ENCODE measurements around the gene IGFL1.

DNA sequence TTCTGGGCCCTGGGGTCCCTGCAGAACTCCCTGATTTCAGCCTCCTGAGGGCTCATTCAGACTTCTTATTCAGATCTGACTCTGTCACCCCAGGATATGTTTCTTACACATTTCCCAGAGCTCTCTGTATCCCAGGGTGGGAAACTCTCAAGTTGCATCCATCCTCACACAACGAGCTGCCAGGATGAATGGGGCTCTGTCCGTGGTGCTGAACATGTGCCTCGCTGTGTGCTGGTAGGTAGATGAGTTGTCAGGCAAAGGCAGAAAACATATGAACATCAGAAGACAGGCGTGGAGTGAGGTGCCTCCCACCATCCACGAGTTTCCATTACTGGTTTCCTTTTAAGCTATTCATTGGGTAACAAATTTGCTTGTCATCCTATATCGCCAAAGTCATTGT, 11.4 kb upstream of the IGFL1 start:
- TF ChIP-seq, protein P1, sequence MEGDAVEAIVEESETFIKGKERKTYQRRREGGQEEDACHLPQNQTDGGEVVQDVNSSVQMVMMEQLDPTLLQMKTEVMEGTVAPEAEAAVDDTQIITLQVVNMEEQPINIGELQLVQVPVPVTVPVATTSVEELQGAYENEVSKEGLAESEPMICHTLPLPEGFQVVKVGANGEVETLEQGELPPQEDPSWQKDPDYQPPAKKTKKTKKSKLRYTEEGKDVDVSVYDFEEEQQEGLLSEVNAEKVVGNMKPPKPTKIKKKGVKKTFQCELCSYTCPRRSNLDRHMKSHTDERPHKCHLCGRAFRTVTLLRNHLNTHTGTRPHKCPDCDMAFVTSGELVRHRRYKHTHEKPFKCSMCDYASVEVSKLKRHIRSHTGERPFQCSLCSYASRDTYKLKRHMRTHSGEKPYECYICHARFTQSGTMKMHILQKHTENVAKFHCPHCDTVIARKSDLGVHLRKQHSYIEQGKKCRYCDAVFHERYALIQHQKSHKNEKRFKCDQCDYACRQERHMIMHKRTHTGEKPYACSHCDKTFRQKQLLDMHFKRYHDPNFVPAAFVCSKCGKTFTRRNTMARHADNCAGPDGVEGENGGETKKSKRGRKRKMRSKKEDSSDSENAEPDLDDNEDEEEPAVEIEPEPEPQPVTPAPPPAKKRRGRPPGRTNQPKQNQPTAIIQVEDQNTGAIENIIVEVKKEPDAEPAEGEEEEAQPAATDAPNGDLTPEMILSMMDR (IDR thresholded peaks at IDR 0.05) = no peak
- TF ChIP-seq POLR2A (IDR thresholded peaks at IDR 0.05) = no peak

All from body of pancreas (tissue), 4 donors.